Skeletal muscle tissue (tissue), 4 donors: ENCODE measurements around the gene SLC4A4. TPM values are rescaled to one million over a fixed set of nuclear protein-coding genes. Genes with fewer than 3 reads are reported as not detected.

Source experiments
- H3K27ac ChIP-seq: one replicate; pipeline ENCODE4 v1.7.0; 2013; ENCODE audit warnings: mild to moderate bottlenecking, low read depth, low read length, inconsistent platforms
- H3K27me3 ChIP-seq, 3 donors: one replicate each; pipeline ENCODE4 v1.7.0; 2013; ENCODE audit warnings: low read length in 3 of 3; ENCODE audit not compliant: control insufficient read depth in 3 of 3, insufficient read depth in 3 of 3
- H3K36me3 ChIP-seq, 3 donors: one replicate each; pipeline ENCODE4 v1.7.0; 2013; ENCODE audit warnings: low read length in 3 of 3; ENCODE audit not compliant: control insufficient read depth in 3 of 3, insufficient read depth in 3 of 3
- H3K4me1 ChIP-seq, 3 donors: one replicate each; pipeline ENCODE4 v1.7.0; 2013; ENCODE audit warnings: low read length in 3 of 3, mild to moderate bottlenecking in 3 of 3; ENCODE audit not compliant: control insufficient read depth in 3 of 3, insufficient read depth in 3 of 3
- H3K4me3 ChIP-seq, 3 donors: one replicate each; pipeline ENCODE4 v1.7.0; 2013; ENCODE audit warnings: low read length in 3 of 3
- H3K9ac ChIP-seq, 3 donors: one replicate each; pipeline ENCODE4 v1.7.0; 2013; ENCODE audit warnings: low read length in 3 of 3, mild to moderate bottlenecking in 3 of 3, moderate library complexity in 2 of 3, low read depth in 1 of 3
- H3K9me3 ChIP-seq, 3 donors: one replicate each; pipeline ENCODE4 v1.7.0; 2013; ENCODE audit warnings: low read length in 3 of 3; ENCODE audit not compliant: control insufficient read depth in 3 of 3
- total RNA-seq: library from RNA; depleted of rRNA; stranded (reverse); fragments of >200 nt; gene quantifications from one replicate; pipeline ENCODE4 v1.2.3, GENCODE V29; 2014
- donor health status: Osteomylitis.

The SLC4A4 gene
- total RNA-seq, 1 donor from 2014 or later, result 13.0 TPM

GRCh38 chr4:71568131-71568530, 229.3 kb downstream of the SLC4A4 start:
- Histone ChIP-seq H3K27me3 (no peaks in the 10 kb centered on the region), H3K4me1 (no peaks in the 10 kb centered on the region), H3K4me3 (no peak overlapping the region), H3K36me3 (no peaks in the 10 kb centered on the region), H3K9ac (no peak overlapping the region), H3K27ac (no peak overlapping the region), H3K9me3 (no peaks in the 10 kb centered on the region)

GRCh38 chr4:71570492-71570891, 231.7 kb downstream of the SLC4A4 start:
- H3K27ac ChIP-seq, result no peak overlapping the region
- H3K9ac ChIP-seq, result no peak overlapping the region
- H3K36me3 ChIP-seq, result no peaks in the 10 kb centered on the region
- no peaks in the 10 kb centered on the region for H3K4me1 ChIP-seq
- H3K9me3 ChIP-seq, result no peaks in the 10 kb centered on the region
- H3K4me3 ChIP-seq, result no peak overlapping the region
- no peaks in the 10 kb centered on the region for H3K27me3 ChIP-seq

- Histone ChIP-seq H3K27ac (no peak overlapping the region), H3K27me3 (no peaks in the 10 kb centered on the region), H3K9me3 (no peaks in the 10 kb centered on the region), H3K4me3 (no peak overlapping the region), H3K9ac (no peak overlapping the region), H3K36me3 (no peaks in the 10 kb centered on the region), H3K4me1 (no peaks in the 10 kb centered on the region)
These were observed 232.5 kb downstream of the SLC4A4 start for GRCh38 chr4:71571346-71571745.

GRCh38 chr4:71583971-71584370, 245.2 kb downstream of the SLC4A4 start:
- Histone ChIP-seq H3K36me3 (no peaks in the 10 kb centered on the region), H3K9ac (no peak overlapping the region), H3K27me3 (no peaks in the 10 kb centered on the region), H3K9me3 (no peaks in the 10 kb centered on the region), H3K27ac (no peak overlapping the region), H3K4me3 (no peak overlapping the region), H3K4me1 (no peaks in the 10 kb centered on the region)

GRCh38 chr4:71584585-71584984, 245.8 kb downstream of the SLC4A4 start:
- H3K4me1 ChIP-seq, result no peaks in the 10 kb centered on the region
- H3K36me3 ChIP-seq, result no peaks in the 10 kb centered on the region
- no peak overlapping the region for H3K9ac ChIP-seq
- H3K27me3 ChIP-seq, result no peaks in the 10 kb centered on the region
- no peak overlapping the region for H3K4me3 ChIP-seq
- no peak overlapping the region for H3K27ac ChIP-seq
- H3K9me3 ChIP-seq, result no peaks in the 10 kb centered on the region

GRCh38 chr4:71586087-71586763, 247.4 kb downstream of the SLC4A4 start:
- Histone ChIP-seq H3K27me3 (no peaks in the 10 kb centered on the region), H3K36me3 (no peaks in the 10 kb centered on the region), H3K4me3 (no peak overlapping the region), H3K4me1 (no peaks in the 10 kb centered on the region), H3K9me3 (no peaks in the 10 kb centered on the region), H3K27ac (no peak overlapping the region), H3K9ac (no peak overlapping the region)

GRCh38 chr4:71587995-71588394, 249.2 kb downstream of the SLC4A4 start:
- Histone ChIP-seq H3K4me1 (no peaks in the 10 kb centered on the region), H3K4me3 (no peak overlapping the region), H3K27me3 (no peaks in the 10 kb centered on the region), H3K27ac (no peak overlapping the region), H3K36me3 (no peaks in the 10 kb centered on the region), H3K9me3 (no peaks in the 10 kb centered on the region), H3K9ac (no peak overlapping the region)

GRCh38 chr4:71592793-71593192, 254.0 kb downstream of the SLC4A4 start:
- H3K27me3 ChIP-seq, result no peaks in the 10 kb centered on the region
- H3K27ac ChIP-seq, result no peak overlapping the region
- H3K4me3 ChIP-seq, result no peak overlapping the region
- no peaks in the 10 kb centered on the region for H3K9me3 ChIP-seq
- H3K4me1 ChIP-seq, result no peaks in the 10 kb centered on the region
- no peak overlapping the region for H3K9ac ChIP-seq
- H3K36me3 ChIP-seq, result no peaks in the 10 kb centered on the region

- Histone ChIP-seq H3K27ac (no peak overlapping the region), H3K9me3 (no peaks in the 10 kb centered on the region), H3K36me3 (no peaks in the 10 kb centered on the region), H3K4me1 (no peaks in the 10 kb centered on the region), H3K9ac (no peak overlapping the region), H3K4me3 (no peak overlapping the region), H3K27me3 (no peaks in the 10 kb centered on the region)
These were observed 254.5 kb downstream of the SLC4A4 start for GRCh38 chr4:71593311-71593710.

GRCh38 chr4:71595576-71596108, 256.8 kb downstream of the SLC4A4 start:
- no peak overlapping the region for H3K9ac ChIP-seq
- H3K27me3 ChIP-seq, result no peaks in the 10 kb centered on the region
- no peak overlapping the region for H3K4me3 ChIP-seq
- H3K36me3 ChIP-seq, result no peaks in the 10 kb centered on the region
- H3K9me3 ChIP-seq, result no peaks in the 10 kb centered on the region
- no peak overlapping the region for H3K27ac ChIP-seq
- no peaks in the 10 kb centered on the region for H3K4me1 ChIP-seq
